ENCODE results near the gene USP50.
"Not testable (repeated sequence)": the region's sequence is repeated elsewhere in the genome, so short reads cannot be mapped to it uniquely, and the experiment has no call there.

Gene USP50

DNA sequence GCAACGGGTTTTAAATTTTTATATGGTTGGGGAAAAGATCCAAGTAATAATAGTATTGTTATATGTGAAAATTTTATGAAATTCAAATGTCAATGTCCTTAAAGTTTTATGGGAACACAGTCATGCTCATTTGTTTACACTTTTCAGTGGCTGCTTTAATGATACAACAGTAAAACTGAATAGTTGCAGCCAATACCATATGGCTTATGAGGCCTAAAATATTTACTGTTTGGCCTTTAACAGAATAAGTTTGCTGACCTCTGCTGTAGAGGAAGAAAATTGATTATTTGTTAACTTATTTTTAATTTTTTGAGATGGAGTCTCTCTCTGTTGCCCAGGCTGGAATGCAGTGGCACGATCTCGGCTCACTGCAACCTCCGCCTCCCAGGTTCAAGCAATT, 44.7 kb downstream of the USP50 start:
- DNase-seq: no peak

DNA sequence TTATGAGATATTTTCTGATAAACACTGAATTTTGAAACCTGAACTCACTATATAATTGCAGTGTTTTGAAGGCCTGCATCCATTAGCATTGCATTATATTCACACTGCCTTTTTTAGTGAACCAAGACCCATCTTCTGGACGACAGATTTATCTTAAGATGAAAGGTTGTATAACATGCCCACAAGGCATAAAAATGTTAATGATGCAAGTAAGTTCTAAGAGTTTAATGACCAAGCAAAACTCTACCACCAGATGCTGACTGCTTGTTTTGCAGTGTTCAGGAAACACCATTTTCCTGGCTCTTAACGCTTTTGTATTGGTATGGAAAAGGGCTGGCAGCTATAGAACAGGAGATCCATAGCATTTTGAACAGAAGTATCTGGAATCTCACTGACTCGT, 46.1 kb downstream of the USP50 start:
- no peak for DNase-seq

- no peak for DNase-seq
These were observed 49.8 kb downstream of the USP50 start for GRCh38 chr15:50496692-50497091.

DNA sequence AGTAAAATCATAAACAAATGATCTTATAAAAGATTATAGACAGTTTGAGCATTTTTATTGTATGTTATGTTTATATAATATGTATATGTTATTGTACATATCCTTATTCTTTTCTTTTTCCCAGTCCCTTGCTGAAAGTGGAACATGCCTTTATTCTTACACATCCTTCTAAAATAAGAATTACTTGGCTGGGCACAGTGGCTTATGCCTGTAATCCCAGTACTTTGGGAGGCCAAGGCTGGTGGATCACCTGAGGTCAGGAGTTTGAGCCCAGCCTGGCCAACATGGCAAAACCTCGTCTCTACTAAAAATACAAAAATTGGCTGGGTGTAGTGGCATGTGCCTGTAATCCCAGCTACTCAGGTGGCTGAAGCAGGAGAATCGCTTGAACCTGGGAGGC, 51.9 kb downstream of the USP50 start:
- not testable (repeated sequence) for DNase-seq

- no peak for DNase-seq
These were observed 52.8 kb downstream of the USP50 start for GRCh38 chr15:50493625-50494024.

- DNase-seq: no peak
These were observed 59.2 kb downstream of the USP50 start for GRCh38 chr15:50487287-50487686.

DNA sequence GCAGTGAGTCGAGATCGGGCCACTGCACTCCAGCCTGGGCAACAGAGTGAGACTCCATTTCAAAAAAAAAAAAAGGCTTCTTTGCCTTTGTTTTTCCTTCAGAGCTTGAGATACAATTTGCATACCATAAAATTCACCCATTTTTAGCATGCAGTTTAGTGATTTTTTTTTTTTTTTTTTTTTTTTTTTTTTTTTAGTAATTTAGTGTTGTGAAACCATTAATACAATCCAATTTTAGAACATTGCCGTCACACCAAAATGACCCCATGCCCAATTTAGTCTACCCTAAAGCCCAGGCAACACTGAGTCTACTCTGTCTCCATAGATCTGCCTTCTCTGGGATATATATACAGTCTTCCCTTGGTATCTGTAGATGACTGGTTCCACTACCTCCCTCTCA, 61.1 kb downstream of the USP50 start:
- DNase-seq: no peak

DNA sequence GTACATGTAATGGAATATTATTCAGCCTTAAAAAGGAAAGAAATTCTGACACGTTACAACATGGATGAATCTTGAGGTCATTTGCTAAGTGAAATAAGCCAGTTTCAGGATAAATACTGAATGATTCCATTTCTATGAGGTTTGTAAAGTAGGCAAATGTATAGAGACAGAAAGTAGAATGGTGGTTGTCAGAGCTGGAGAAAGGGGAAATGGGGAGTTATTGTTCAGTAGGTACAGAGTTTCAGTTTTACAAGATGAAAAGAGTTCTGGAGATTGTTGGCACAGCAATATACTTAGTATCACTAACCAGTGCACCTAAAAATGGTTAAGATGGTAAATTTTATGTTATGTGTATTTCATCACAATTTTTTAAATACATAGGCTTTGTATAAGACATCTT, 61.7 kb downstream of the USP50 start:
- DNase-seq: no peak

DNA sequence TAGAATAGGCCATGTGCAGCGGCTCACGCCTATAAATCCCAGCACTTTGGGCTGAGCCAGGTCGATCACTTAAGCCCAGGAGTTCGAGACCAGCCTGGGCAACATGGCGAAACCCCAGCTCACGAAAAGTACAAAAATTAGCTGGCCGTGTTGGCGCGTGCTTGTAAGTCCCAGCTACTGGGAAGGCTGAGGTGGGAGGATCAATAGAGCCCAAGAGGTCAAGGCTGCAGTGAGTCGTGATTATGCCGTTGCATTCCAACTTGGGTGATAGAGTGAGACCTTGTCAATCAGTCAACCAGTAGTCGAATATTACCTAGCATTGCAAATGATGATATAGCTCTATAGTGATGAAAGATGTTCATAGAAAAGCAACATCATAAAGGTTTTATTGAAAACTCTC, 70.3 kb downstream of the USP50 start:
- DNase-seq: no peak

DNA sequence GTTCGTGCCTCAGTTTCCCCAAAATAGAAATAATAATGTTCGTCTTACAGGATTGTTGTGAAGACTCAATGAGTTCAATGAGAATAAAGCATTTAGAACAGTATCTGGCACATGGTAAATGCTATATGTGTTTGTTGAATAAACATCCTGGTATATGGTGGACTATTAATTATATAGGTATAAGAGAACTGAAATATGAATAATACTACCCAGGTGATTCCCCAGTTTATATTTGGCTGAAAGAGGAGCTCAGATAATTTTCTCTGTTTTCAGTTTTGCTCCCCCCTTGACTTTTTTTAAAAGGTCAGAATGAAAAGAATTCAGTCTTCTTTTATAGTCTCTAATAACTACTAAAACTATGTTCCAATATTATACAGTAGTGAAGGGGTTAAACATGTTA, 75.4 kb downstream of the USP50 start:
- no peak for DNase-seq

DNA sequence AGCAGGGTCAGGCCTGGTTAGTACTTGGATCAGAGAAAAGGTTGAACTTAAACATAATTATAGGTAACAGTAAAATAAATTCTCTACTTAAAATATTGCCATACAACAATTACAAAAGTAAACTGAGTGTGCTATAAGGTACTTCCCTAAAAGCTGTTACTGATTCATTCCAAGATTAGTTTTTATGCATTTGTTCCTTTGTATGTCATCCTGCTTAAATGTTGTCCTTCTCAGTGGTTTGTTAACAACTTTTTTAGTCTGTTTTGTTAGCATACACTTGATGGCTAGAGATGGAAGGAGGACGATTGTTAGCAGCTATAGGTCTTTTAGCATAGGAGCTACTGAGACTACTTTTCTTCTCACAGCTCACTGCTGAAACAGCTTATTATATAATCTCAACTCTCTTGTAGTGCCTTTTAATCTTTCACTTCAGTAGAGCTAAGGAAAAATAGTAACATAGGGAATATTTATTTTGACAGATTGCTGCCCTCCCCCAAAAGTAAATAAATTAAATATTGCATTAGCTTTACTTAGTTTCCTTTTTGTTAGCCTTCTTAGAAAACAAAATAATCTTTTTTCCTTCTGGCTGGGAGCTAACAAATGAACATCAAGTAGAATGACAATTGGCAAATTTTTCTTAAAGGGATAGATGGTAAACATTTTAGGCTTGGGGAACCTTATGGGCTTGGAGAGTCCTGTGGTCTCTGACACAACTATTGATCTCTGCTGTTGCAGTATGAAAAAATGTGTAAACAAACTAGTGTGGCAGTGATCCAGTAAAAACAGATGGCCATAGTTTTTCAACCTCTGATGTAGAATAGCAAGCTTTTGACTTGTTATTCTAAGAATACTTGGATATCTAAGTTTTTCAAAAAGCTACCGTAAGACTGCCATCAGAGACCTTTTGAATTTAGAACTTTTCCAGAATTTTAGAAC, 82.8 kb downstream of the USP50 start:
- no peak for DNase-seq

- no peak for DNase-seq
These were observed 87.9 kb downstream of the USP50 start for GRCh38 chr15:50458348-50459112.

- no peak for DNase-seq
These were observed 93.5 kb downstream of the USP50 start for GRCh38 chr15:50452927-50453326.
